Measurements from ENCODE around the gene AUP1. TPM values are rescaled to one million over a fixed set of nuclear protein-coding genes. Genes with fewer than 3 reads are reported as not detected.

Gene AUP1
- total and polyA plus RNA-seq, 9 of the 15 experiments (the other 6 are each of a cell fraction or from before 2014, with no cell fraction given): 70.7 to 245 (median 165) TPM

DNA sequence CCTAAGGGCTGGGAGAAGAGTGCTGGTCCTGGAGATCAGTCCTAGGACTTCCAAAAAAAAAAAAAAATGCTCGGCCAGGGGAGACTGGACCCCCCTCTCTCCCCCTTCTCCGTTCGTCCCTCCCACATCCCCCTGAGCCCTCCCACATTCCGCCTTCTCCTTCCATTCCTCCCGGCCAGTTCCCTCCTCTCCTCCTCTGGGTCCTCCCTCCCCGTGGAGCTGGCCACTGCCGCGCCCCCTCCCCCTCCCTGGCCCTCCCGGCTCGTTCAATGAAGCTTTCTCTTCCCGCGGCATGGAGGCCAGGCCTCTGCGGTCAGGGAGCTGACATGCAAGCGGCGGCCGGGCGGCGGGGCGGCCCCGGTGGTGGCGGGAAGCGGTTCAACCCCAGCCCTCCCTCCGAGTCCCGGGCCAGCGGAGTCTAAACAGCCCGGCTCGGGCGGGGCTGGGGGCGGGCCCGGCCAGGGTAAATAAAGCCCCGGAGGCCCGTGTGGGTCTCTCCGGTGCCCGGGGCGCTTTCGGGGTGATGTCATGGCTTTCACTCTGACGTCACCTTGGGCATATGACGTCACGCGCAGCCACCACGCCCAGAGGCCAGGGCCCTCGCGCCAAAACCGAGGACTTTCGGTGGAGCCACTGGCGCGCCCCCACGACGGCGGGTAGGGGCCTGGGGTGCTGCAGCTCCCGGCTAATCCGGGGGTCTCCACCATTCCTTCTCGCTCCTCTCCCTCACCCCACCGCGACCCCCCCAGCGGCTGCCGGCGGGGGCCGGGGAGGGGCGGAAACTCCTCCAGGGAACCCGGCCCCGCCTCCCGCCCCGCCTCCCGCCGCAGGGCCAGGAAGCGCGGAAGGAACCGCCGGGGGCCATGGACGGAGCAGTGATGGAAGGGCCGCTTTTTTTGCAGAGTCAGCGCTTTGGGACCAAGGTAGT lies 24.6 kb upstream of the AUP1 start, which contains the start of the genes DOK1 and LOXL3 (continued):
- TF ChIP-seq, protein P1, sequence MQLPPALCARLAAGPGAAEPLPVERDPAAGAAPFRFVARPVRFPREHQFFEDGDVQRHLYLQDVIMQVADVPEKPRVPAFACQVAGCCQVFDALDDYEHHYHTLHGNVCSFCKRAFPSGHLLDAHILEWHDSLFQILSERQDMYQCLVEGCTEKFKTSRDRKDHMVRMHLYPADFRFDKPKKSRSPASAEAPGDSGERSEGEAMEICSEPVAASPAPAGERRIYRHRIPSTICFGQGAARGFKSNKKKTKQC (CRISPR knock-in tag; IDR thresholded peaks at IDR 0.05): peak; percentile 61; the same call in 1 of the 2 replicates
- TF ChIP-seq ARID1B (IDR thresholded peaks at IDR 0.05) (0 out of 2 replicates have a peak, but pooled peaks have one; percentile 12), KDM4B (IDR thresholded peaks at IDR 0.05; ENCODE audit: borderline replicate concordance in 2 of 2, low read depth in 1 of 2) (0 out of 4 replicates have a peak, but pooled peaks of 1 of the 2 experiments have one; percentile 24), KHSRP (IDR thresholded peaks at IDR 0.05) (peak; percentile 99), ZNF134 (CRISPR knock-in tag; conservative IDR thresholded peaks at IDR 0.05) (no peak; the same call in 1 of the 2 replicates)
- TF ChIP-seq, protein P2, sequence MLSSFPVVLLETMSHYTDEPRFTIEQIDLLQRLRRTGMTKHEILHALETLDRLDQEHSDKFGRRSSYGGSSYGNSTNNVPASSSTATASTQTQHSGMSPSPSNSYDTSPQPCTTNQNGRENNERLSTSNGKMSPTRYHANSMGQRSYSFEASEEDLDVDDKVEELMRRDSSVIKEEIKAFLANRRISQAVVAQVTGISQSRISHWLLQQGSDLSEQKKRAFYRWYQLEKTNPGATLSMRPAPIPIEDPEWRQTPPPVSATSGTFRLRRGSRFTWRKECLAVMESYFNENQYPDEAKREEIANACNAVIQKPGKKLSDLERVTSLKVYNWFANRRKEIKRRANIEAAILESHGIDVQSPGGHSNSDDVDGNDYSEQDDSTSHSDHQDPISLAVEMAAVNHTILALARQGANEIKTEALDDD (IDR thresholded peaks at IDR 0.05): no peak
- TF ChIP-seq, protein P3, sequence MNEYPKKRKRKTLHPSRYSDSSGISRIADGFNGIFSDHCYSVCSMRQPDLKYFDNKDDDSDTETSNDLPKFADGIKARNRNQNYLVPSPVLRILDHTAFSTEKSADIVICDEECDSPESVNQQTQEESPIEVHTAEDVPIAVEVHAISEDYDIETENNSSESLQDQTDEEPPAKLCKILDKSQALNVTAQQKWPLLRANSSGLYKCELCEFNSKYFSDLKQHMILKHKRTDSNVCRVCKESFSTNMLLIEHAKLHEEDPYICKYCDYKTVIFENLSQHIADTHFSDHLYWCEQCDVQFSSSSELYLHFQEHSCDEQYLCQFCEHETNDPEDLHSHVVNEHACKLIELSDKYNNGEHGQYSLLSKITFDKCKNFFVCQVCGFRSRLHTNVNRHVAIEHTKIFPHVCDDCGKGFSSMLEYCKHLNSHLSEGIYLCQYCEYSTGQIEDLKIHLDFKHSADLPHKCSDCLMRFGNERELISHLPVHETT (CRISPR knock-in tag; conservative IDR thresholded peaks at IDR 0.05 in 1 of 2, IDR thresholded peaks at IDR 0.05 in 1 of 2): peak in 1 of 2 experiments; percentile 92; a peak in 1 of 4 replicates
- TF ChIP-seq, protein P4, sequence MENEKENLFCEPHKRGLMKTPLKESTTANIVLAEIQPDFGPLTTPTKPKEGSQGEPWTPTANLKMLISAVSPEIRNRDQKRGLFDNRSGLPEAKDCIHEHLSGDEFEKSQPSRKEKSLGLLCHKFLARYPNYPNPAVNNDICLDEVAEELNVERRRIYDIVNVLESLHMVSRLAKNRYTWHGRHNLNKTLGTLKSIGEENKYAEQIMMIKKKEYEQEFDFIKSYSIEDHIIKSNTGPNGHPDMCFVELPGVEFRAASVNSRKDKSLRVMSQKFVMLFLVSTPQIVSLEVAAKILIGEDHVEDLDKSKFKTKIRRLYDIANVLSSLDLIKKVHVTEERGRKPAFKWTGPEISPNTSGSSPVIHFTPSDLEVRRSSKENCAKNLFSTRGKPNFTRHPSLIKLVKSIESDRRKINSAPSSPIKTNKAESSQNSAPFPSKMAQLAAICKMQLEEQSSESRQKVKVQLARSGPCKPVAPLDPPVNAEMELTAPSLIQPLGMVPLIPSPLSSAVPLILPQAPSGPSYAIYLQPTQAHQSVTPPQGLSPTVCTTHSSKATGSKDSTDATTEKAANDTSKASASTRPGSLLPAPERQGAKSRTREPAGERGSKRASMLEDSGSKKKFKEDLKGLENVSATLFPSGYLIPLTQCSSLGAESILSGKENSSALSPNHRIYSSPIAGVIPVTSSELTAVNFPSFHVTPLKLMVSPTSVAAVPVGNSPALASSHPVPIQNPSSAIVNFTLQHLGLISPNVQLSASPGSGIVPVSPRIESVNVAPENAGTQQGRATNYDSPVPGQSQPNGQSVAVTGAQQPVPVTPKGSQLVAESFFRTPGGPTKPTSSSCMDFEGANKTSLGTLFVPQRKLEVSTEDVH (IDR thresholded peaks at IDR 0.05; ENCODE audit: low read depth, partially characterized antibody): peak; percentile 95

All from K562 (cell line).